ENCODE measurements around the gene TTLL11. TPM values are rescaled to one million over a fixed set of nuclear protein-coding genes. Genes with fewer than 3 reads are reported as not detected.

The TTLL11 gene
- total and polyA plus RNA-seq, 2 of the 8 experiments (the other 6 are each of a cell fraction or from before 2014, with no cell fraction given), result 0.56 to 0.80 TPM

DNA sequence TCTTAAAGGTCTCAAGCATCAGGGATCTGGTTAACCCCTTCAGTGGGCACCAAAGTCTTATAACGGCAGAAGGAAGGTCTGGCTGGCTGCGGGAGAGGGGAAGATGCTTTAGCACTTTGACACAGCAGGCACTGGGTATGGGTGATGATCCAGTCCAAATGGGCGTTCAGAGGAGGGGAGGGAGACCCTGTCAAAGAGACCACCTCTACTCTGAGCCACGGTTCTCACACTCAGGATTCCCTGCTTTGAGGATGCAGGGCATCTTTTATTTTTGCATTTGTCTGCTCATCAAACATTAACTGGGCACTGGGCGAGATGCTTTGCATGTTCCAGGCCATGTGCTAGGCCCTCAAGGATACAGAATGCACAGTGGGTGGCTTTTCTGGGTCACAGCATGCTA, 237.6 kb downstream of the TTLL11 start (continued):
- TF ChIP-seq, protein P1, sequence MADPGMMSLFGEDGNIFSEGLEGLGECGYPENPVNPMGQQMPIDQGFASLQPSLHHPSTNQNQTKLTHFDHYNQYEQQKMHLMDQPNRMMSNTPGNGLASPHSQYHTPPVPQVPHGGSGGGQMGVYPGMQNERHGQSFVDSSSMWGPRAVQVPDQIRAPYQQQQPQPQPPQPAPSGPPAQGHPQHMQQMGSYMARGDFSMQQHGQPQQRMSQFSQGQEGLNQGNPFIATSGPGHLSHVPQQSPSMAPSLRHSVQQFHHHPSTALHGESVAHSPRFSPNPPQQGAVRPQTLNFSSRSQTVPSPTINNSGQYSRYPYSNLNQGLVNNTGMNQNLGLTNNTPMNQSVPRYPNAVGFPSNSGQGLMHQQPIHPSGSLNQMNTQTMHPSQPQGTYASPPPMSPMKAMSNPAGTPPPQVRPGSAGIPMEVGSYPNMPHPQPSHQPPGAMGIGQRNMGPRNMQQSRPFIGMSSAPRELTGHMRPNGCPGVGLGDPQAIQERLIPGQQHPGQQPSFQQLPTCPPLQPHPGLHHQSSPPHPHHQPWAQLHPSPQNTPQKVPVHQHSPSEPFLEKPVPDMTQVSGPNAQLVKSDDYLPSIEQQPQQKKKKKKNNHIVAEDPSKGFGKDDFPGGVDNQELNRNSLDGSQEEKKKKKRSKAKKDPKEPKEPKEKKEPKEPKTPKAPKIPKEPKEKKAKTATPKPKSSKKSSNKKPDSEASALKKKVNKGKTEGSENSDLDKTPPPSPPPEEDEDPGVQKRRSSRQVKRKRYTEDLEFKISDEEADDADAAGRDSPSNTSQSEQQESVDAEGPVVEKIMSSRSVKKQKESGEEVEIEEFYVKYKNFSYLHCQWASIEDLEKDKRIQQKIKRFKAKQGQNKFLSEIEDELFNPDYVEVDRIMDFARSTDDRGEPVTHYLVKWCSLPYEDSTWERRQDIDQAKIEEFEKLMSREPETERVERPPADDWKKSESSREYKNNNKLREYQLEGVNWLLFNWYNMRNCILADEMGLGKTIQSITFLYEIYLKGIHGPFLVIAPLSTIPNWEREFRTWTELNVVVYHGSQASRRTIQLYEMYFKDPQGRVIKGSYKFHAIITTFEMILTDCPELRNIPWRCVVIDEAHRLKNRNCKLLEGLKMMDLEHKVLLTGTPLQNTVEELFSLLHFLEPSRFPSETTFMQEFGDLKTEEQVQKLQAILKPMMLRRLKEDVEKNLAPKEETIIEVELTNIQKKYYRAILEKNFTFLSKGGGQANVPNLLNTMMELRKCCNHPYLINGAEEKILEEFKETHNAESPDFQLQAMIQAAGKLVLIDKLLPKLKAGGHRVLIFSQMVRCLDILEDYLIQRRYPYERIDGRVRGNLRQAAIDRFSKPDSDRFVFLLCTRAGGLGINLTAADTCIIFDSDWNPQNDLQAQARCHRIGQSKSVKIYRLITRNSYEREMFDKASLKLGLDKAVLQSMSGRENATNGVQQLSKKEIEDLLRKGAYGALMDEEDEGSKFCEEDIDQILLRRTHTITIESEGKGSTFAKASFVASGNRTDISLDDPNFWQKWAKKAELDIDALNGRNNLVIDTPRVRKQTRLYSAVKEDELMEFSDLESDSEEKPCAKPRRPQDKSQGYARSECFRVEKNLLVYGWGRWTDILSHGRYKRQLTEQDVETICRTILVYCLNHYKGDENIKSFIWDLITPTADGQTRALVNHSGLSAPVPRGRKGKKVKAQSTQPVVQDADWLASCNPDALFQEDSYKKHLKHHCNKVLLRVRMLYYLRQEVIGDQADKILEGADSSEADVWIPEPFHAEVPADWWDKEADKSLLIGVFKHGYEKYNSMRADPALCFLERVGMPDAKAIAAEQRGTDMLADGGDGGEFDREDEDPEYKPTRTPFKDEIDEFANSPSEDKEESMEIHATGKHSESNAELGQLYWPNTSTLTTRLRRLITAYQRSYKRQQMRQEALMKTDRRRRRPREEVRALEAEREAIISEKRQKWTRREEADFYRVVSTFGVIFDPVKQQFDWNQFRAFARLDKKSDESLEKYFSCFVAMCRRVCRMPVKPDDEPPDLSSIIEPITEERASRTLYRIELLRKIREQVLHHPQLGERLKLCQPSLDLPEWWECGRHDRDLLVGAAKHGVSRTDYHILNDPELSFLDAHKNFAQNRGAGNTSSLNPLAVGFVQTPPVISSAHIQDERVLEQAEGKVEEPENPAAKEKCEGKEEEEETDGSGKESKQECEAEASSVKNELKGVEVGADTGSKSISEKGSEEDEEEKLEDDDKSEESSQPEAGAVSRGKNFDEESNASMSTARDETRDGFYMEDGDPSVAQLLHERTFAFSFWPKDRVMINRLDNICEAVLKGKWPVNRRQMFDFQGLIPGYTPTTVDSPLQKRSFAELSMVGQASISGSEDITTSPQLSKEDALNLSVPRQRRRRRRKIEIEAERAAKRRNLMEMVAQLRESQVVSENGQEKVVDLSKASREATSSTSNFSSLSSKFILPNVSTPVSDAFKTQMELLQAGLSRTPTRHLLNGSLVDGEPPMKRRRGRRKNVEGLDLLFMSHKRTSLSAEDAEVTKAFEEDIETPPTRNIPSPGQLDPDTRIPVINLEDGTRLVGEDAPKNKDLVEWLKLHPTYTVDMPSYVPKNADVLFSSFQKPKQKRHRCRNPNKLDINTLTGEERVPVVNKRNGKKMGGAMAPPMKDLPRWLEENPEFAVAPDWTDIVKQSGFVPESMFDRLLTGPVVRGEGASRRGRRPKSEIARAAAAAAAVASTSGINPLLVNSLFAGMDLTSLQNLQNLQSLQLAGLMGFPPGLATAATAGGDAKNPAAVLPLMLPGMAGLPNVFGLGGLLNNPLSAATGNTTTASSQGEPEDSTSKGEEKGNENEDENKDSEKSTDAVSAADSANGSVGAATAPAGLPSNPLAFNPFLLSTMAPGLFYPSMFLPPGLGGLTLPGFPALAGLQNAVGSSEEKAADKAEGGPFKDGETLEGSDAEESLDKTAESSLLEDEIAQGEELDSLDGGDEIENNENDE (IDR thresholded peaks at IDR 0.05; ENCODE audit: insufficient replicate concordance, low read length), result no peak
- TF ChIP-seq CBX8 (IDR thresholded peaks at IDR 0.05; ENCODE audit: borderline replicate concordance, low read depth, low read length), result no peak
- no peak for TF ChIP-seq JUND (IDR thresholded peaks at IDR 0.05; ENCODE audit: low read length)

Measured in H1 (cell line).